ENCODE measurements around the gene CDSN.
A peak's percentile ranks its signal among the peaks of the same experiment; 100 is the strongest.
"Not testable (repeated sequence)": the region's sequence is repeated elsewhere in the genome, so short reads cannot be mapped to it uniquely, and the experiment has no call there.

Gene CDSN

DNA sequence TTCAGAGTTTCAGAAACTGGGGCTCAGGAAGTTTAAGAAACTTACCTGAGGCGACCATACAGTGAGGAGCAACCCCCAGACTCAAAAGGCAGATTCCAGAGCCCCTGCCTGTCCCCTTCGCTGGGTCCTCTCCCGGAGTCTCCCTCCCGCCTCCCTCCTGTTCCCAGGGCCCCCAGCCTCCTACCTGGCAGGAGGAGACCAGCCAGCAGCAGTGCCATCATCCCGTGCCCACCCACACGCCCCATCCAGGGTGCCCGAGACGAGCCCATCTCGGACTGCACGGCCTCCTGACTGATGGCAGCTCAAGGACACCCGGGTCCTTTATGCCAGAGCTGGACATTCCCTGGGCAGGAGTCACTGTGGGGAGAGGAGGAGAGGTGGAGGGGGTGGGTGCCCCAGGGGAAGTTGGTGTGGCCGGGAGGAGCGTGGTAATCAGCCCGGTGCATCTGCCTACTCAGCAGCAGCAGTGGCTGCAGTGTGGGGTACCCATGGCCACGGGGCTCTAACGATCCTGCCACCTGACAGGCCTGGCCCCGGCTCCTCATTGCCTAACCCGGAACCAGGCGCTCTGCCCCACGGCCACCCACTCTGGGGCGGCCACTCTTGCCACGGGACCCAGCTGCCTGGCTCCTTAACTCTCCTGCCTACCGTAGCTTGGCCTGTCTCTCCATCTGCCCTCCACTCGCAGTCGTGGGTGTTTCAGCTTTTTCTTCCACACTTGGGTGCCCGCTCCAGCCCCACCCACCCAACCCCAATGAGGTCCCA lies at the start of gene CDSN:
Gene CDSN (minus strand): TSS at position 296 of the 765 bp plus-strand sequence. CDS start 27 bp downstream, at position 269.
- in situ Hi-C loops (cut with MboI; ENCODE audit: low sequenced_read_pairs, unreplicated experiment) = no loop called here

GRCh38 chr6:31169123-31169857 lies 49.0 kb upstream of the CDSN start:
- no peak for DNase-seq (ENCODE audit: low spot score)
- in situ Hi-C loops (cut with MboI; ENCODE audit: low sequenced_read_pairs, unreplicated experiment) = no loop called here
- TF ChIP-seq CTCF (IDR thresholded peaks at IDR 0.05; ENCODE audit: borderline replicate concordance, control extremely low read depth, extremely low read depth, insufficient read depth, missing control alignments) = no peak

More for the DNA sequence above, at the start of gene CDSN:
- no peak for DNase-seq (ENCODE audit: low spot score)
- no peak for TF ChIP-seq CTCF (IDR thresholded peaks at IDR 0.05; ENCODE audit: borderline replicate concordance, control extremely low read depth, extremely low read depth, insufficient read depth, missing control alignments)

GRCh38 chr6:31168606-31169005 lies 48.4 kb upstream of the CDSN start:
- no peak for DNase-seq (ENCODE audit: low spot score)
- in situ Hi-C loops (cut with MboI; ENCODE audit: low sequenced_read_pairs, unreplicated experiment) = no loop called here
- no peak for TF ChIP-seq CTCF (IDR thresholded peaks at IDR 0.05; ENCODE audit: borderline replicate concordance, control extremely low read depth, extremely low read depth, insufficient read depth, missing control alignments)

GRCh38 chr6:31165986-31166385 lies 45.7 kb upstream of the CDSN start:
- in situ Hi-C loops (cut with MboI; ENCODE audit: low sequenced_read_pairs, unreplicated experiment) = no loop called here
- no peak for TF ChIP-seq CTCF (IDR thresholded peaks at IDR 0.05; ENCODE audit: borderline replicate concordance, control extremely low read depth, extremely low read depth, insufficient read depth, missing control alignments)
- no peak for DNase-seq (ENCODE audit: low spot score)

- peak; percentile 66 for DNase-seq (ENCODE audit: low spot score)
These were observed 45.0 kb upstream of the CDSN start for GRCh38 chr6:31165064-31165832.

DNA sequence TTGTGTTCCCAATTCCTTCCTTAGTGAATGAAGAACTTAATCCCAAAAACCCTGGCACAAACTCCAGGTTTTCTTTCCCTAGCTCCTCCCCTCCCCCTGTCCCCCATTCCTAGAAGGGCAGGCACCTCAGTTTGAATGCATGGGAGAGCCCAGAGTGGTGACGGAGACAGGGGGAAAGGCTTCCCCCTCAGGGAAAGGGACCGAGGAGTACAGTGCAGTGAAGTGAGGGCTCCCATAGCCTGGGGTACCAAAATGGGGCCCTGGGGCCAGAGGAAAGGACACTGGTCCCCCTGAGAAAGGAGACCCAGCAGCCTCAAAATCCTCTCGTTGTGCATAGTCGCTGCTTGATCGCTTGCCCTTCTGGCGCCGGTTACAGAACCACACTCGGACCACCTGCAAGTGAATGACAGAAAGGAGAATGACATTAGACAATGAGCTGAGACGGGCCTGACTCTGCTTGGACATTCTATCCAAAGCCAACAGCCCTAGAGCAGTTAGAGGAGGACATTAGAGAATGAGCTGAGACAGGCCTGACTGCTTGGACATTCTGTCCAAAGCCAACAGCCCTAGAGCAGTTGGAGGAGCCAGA lies 44.3 kb upstream of the CDSN start:
- DNase-seq (ENCODE audit: low spot score); in situ Hi-C loops (cut with MboI; ENCODE audit: low sequenced_read_pairs, unreplicated experiment): not testable (repeated sequence)

More at GRCh38 chr6:31165064-31165832, 45.0 kb upstream of the CDSN start:
- in situ Hi-C loops (cut with MboI; ENCODE audit: low sequenced_read_pairs, unreplicated experiment) = not testable (repeated sequence)

- DNase-seq (ENCODE audit: low spot score) = no peak
- no peak for TF ChIP-seq CTCF (IDR thresholded peaks at IDR 0.05; ENCODE audit: borderline replicate concordance, control extremely low read depth, extremely low read depth, insufficient read depth, missing control alignments)
- in situ Hi-C loops (cut with MboI; ENCODE audit: low sequenced_read_pairs, unreplicated experiment) = no loop called here
These were observed 43.7 kb upstream of the CDSN start for GRCh38 chr6:31163922-31164321.
